Measurements from ENCODE around the gene B4GALT5. TPM values are rescaled to one million over a fixed set of nuclear protein-coding genes. Genes with fewer than 3 reads are reported as not detected.
A peak's percentile ranks its signal among the peaks of the same experiment; 100 is the strongest.

The B4GALT5 gene
- total RNA-seq, 1 experiment from 2014 or later, result 63.1 TPM

DNA sequence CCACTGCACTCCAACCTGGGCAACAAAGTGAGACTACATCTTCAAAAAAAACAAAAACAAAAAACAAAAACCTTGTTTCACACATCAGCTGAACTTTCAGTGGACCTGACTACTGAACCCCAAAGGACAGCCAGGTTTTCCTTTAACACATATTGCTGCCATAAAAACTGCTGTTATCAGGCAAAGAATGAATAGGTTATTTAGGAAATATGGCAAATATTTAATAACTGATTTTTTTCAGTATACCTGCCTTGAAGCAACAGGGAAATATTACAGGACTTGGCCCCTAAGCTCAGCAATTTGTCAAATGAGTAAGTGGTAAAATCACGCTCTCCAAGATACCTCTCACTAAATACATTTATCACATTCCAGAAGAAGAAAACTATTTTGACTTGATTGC lies 34.0 kb downstream of the B4GALT5 start:
- POLR2A ChIA-PET (ENCODE audit: unreplicated experiment), result interaction anchor here (0.5 to 0.7 kb wide), 2 partner anchors 19 to 93 kb away, joined by 3 read pairs; no protein-coding TSS in a partner anchor
- no peaks in the 10 kb centered on the region for H4K20me1 ChIP-seq (ENCODE audit: insufficient read depth)
- intact Hi-C loops (cut with micrococcal nuclease; ENCODE audit: unreplicated experiment), result loop anchor here (2.0 to 5.0 kb wide), 2 partner anchors 19 to 62 kb away; no protein-coding TSS in a partner anchor

GRCh38 chr20:49677777-49678758 lies 35.6 kb downstream of the B4GALT5 start:
- POLR2A ChIA-PET (ENCODE audit: unreplicated experiment), result no interaction called here
- peaks cover 100% of the 10 kb centered on the region for H3K4me1 ChIP-seq (replicated peaks; ENCODE audit: insufficient read depth)
- intact Hi-C loops (cut with micrococcal nuclease; ENCODE audit: unreplicated experiment), result loop anchor here (5.0 kb wide), 1 partner anchor 61 kb away; no protein-coding TSS in a partner anchor

More for the DNA sequence above, 34.0 kb downstream of the B4GALT5 start:
- Histone ChIP-seq H3K27ac (peak overlapping the region; percentile 91), H3K4me2 (peak overlapping the region; percentile 73), H3K27me3 (ENCODE audit: insufficient read depth, low read depth) (no peaks in the 10 kb centered on the region), H3K36me3 (ENCODE audit: low read depth) (peaks cover 41% of the 10 kb centered on the region), H3K4me3 (no peak overlapping the region), H3K4me1 (replicated peaks; ENCODE audit: insufficient read depth) (peaks cover 98% of the 10 kb centered on the region), H3K9me2 (ENCODE audit: insufficient read depth) (no peaks in the 10 kb centered on the region), H3K79me2 (ENCODE audit: low read depth) (peaks cover 99% of the 10 kb centered on the region), H3F3A (ENCODE audit: insufficient read depth, low read depth) (peaks cover 100% of the 10 kb centered on the region), H2AFZ (no peak overlapping the region), H3K9me3 (ENCODE audit: insufficient read depth, low read depth) (no peaks in the 10 kb centered on the region)
- BruUV-seq (replicated peaks), result no TSS peak
- TF ChIP-seq CTCF (conservative IDR thresholded peaks at IDR 0.05) (no peak), EZH2 (IDR thresholded peaks at IDR 0.05; ENCODE audit: low read depth) (no peak)
- CTCF ChIA-PET, result interaction anchor here (0.6 kb wide), 1 partner anchor 10 kb away, joined by 4 read pairs; no protein-coding TSS in a partner anchor
- DNase-seq, result no peak

More at GRCh38 chr20:49677777-49678758, 35.6 kb downstream of the B4GALT5 start:
- TF ChIP-seq EZH2 (IDR thresholded peaks at IDR 0.05; ENCODE audit: low read depth) (no peak), CTCF (conservative IDR thresholded peaks at IDR 0.05) (no peak)
- Histone ChIP-seq H3K4me3 (peak overlapping the region; percentile 5; the same call in 1 of the 2 replicates), H3K27ac (peak overlapping the region; percentile 91), H3K79me2 (ENCODE audit: low read depth) (peaks cover 99% of the 10 kb centered on the region), H3K27me3 (ENCODE audit: insufficient read depth, low read depth) (no peaks in the 10 kb centered on the region), H3K9me3 (ENCODE audit: insufficient read depth, low read depth) (no peaks in the 10 kb centered on the region), H3K9me2 (ENCODE audit: insufficient read depth) (no peaks in the 10 kb centered on the region), H3K36me3 (ENCODE audit: low read depth) (peaks cover 32% of the 10 kb centered on the region), H2AFZ (no peak overlapping the region), H3K4me2 (peak overlapping the region; percentile 73), H3F3A (ENCODE audit: insufficient read depth, low read depth) (peaks cover 94% of the 10 kb centered on the region), H4K20me1 (ENCODE audit: insufficient read depth) (no peaks in the 10 kb centered on the region)
- CTCF ChIA-PET, result interaction anchor here (0.6 to 0.7 kb wide), 2 partner anchors 31 to 500 kb away, joined by 3 read pairs; no protein-coding TSS in a partner anchor
- BruUV-seq (replicated peaks), result no TSS peak
- peak in 1 of 2 experiments; percentile 75 for DNase-seq

Measured in PC-9 (cell line).